Fibroblast of lung (primary cell): ENCODE data around the gene CCL20. TPM values are rescaled to one million over a fixed set of nuclear protein-coding genes. Genes with fewer than 3 reads are reported as not detected.

ENCODE experiments used
- DNase-seq, 2 donors: peaks; one replicate each; pipeline versions ENCODE4 v3.0.0 to v3.0.0-alpha.2; 2010; ENCODE audit warnings: low read depth in 2 of 2
- H2AFZ ChIP-seq: 2 replicates; pipeline ENCODE4 v1.5.1; 2012; ENCODE audit warnings: low read length, control low read depth, inconsistent platforms
- H3K27ac ChIP-seq: 2 replicates; pipeline ENCODE4 v1.5.1; 2011; ENCODE audit warnings: low read length, control low read depth; ENCODE audit not compliant: insufficient read depth
- H3K27me3 ChIP-seq: 2 replicates; pipeline ENCODE4 v1.5.1; 2011; ENCODE audit warnings: mild to moderate bottlenecking, low read length; ENCODE audit not compliant: control insufficient read depth, insufficient read depth
- H3K36me3 ChIP-seq: 2 replicates; pipeline ENCODE4 v1.5.1; 2011; ENCODE audit warnings: low read length; ENCODE audit not compliant: control insufficient read depth, insufficient read depth
- H3K4me1 ChIP-seq: 2 replicates; pipeline ENCODE4 v1.5.1; 2011; ENCODE audit warnings: low read length; ENCODE audit not compliant: control insufficient read depth, insufficient read depth; ENCODE audit errors: extremely low read depth
- H3K4me2 ChIP-seq: 2 replicates; pipeline ENCODE4 v1.5.1; 2011; ENCODE audit warnings: low read length, control low read depth; ENCODE audit not compliant: insufficient read depth; ENCODE audit errors: extremely low read depth
- H3K4me3 ChIP-seq, 4 experiments: fragments of 200-600 bp in 1 of 4; sonication (generic) in 1 of 4; replicated peaks in 1 of 4; 2 replicates each; pipeline ENCODE4 v1.5.1; 2011 to 2016; ENCODE audit warnings: low read length in 4 of 4, low read depth in 3 of 4, mild to moderate bottlenecking in 3 of 4, control low read depth in 2 of 4, inconsistent platforms in 1 of 4, mixed read lengths in 1 of 4; ENCODE audit not compliant: insufficient read depth in 1 of 4; ENCODE audit errors: control extremely low read depth in 1 of 4
- H3K79me2 ChIP-seq: 2 replicates; pipeline ENCODE4 v1.5.1; 2012; ENCODE audit warnings: mild to moderate bottlenecking, low read length, inconsistent platforms; ENCODE audit not compliant: control insufficient read depth, insufficient read depth
- H3K9ac ChIP-seq: 2 replicates; pipeline ENCODE4 v1.5.1; 2011; ENCODE audit warnings: mild to moderate bottlenecking, low read length, control low read depth; ENCODE audit not compliant: insufficient read depth
- H3K9me3 ChIP-seq: 2 replicates; pipeline ENCODE4 v1.5.1; 2012; ENCODE audit warnings: low read depth, low read length; ENCODE audit not compliant: control insufficient read depth, insufficient read depth
- H4K20me1 ChIP-seq: 2 replicates; pipeline ENCODE4 v1.5.1; 2011; ENCODE audit warnings: low read length; ENCODE audit not compliant: control insufficient read depth, insufficient read depth; ENCODE audit errors: extremely low read depth
- CTCF ChIP-seq, 2 donors: IDR thresholded peaks in 1 of 2; conservative IDR thresholded peaks in 1 of 2; 1 replicate in 1 of 2; 2 replicates in 1 of 2; pipeline ENCODE4 v1.5.1; 2011 to 2012; ENCODE audit warnings: low read length in 2 of 2, control low read depth in 1 of 2, inconsistent platforms in 1 of 2, low read depth in 1 of 2, mild to moderate bottlenecking in 1 of 2
- EZH2 ChIP-seq: IDR thresholded peaks from 2 replicates; pipeline ENCODE4 v1.5.1; 2012; ENCODE audit warnings: low read length, control low read depth, mild to moderate bottlenecking; ENCODE audit errors: missing control alignments
- polyA plus RNA-seq, 2 donors: library from polyadenylated mRNA; depleted of rRNA in 1 of 2; stranded (reverse) in 1 of 2; unstranded in 1 of 2; fragments of >200 nt; gene quantifications; 2 replicates each; pipeline ENCODE4 v1.2.1, GENCODE V29; 2011 to 2012; ENCODE audit warnings: missing spikeins in 1 of 2
- total RNA-seq: library from RNA; depleted of rRNA; stranded (reverse); fragments of >200 nt; gene quantifications from 2 replicates; pipeline ENCODE4 v1.2.1, GENCODE V29; 2014

Gene CCL20
- total and polyA plus RNA-seq, 2 donors (not counting 1 experiment from before 2014, with no cell fraction given) = 0.23 TPM; not detected in 1

GRCh38 chr2:227861011-227861410 lies 47.4 kb downstream of the CCL20 start:
- no peak overlapping the region for H3K9ac ChIP-seq
- no peak overlapping the region for H2AFZ ChIP-seq
- peak in 1 of 2 donors; percentile 50 for DNase-seq
- no peaks in the 10 kb centered on the region for H3K36me3 ChIP-seq
- no peaks in the 10 kb centered on the region for H3K9me3 ChIP-seq
- no peak for TF ChIP-seq EZH2
- no peak for TF ChIP-seq CTCF (conservative IDR thresholded peaks at IDR 0.05 in 1 of 2, IDR thresholded peaks at IDR 0.05 in 1 of 2; ENCODE audit: low read depth in 1 of 2, low read length in 2 of 2)
- no peak overlapping the region for H3K4me2 ChIP-seq
- H3K4me3 ChIP-seq = no peak overlapping the region
- no peaks in the 10 kb centered on the region for H3K79me2 ChIP-seq
- peaks cover 10% of the 10 kb centered on the region for H3K4me1 ChIP-seq
- H3K27me3 ChIP-seq = no peaks in the 10 kb centered on the region
- H3K27ac ChIP-seq = no peak overlapping the region
- H4K20me1 ChIP-seq = no peaks in the 10 kb centered on the region

- no peaks in the 10 kb centered on the region for H3K9me3 ChIP-seq
- peak overlapping the region; percentile 77 for H3K27ac ChIP-seq
- H3K4me3 ChIP-seq = no peak overlapping the region
- H3K36me3 ChIP-seq = no peaks in the 10 kb centered on the region
- H4K20me1 ChIP-seq = no peaks in the 10 kb centered on the region
- TF ChIP-seq EZH2 = no peak
- peak; percentile 36 to 74 for TF ChIP-seq CTCF (conservative IDR thresholded peaks at IDR 0.05 in 1 of 2, IDR thresholded peaks at IDR 0.05 in 1 of 2; ENCODE audit: low read depth in 1 of 2, low read length in 2 of 2)
- H3K79me2 ChIP-seq = no peaks in the 10 kb centered on the region
- H3K4me1 ChIP-seq = peaks cover 10% of the 10 kb centered on the region
- H3K4me2 ChIP-seq = no peak overlapping the region
- no peak overlapping the region for H2AFZ ChIP-seq
- peak; percentile 46 to 86 for DNase-seq
- no peaks in the 10 kb centered on the region for H3K27me3 ChIP-seq
- no peak overlapping the region for H3K9ac ChIP-seq
Observed at GRCh38 chr2:227862227-227862740, 48.6 kb downstream of the CCL20 start.

- no peak overlapping the region for H2AFZ ChIP-seq
- DNase-seq = peak; percentile 89 to 90
- H4K20me1 ChIP-seq = no peaks in the 10 kb centered on the region
- no peaks in the 10 kb centered on the region for H3K36me3 ChIP-seq
- peaks cover 10% of the 10 kb centered on the region for H3K4me1 ChIP-seq
- H3K4me2 ChIP-seq = peak overlapping the region; percentile 49
- no peaks in the 10 kb centered on the region for H3K27me3 ChIP-seq
- H3K4me3 ChIP-seq = no peak overlapping the region
- no peaks in the 10 kb centered on the region for H3K79me2 ChIP-seq
- TF ChIP-seq EZH2 (no peak), CTCF (conservative IDR thresholded peaks at IDR 0.05 in 1 of 2, IDR thresholded peaks at IDR 0.05 in 1 of 2; ENCODE audit: low read depth in 1 of 2, low read length in 2 of 2) (no peak)
- no peaks in the 10 kb centered on the region for H3K9me3 ChIP-seq
- no peak overlapping the region for H3K9ac ChIP-seq
- peak overlapping the region; percentile 77 for H3K27ac ChIP-seq
Observed at GRCh38 chr2:227862741-227863588, 49.3 kb downstream of the CCL20 start.
